ENCODE measurements around the gene AUTS2.

GRCh38 chr7:70552141-70552540 lies 953.9 kb downstream of the AUTS2 start:
- TF ChIP-seq CTCF (IDR thresholded peaks at IDR 0.05) (no peak), SMAD3 (CRISPR knock-in tag; IDR thresholded peaks at IDR 0.05; ENCODE audit: borderline replicate concordance) (no peak), ETV6 (CRISPR knock-in tag; IDR thresholded peaks at IDR 0.05) (no peak), NFYB (CRISPR knock-in tag; conservative IDR thresholded peaks at IDR 0.05; ENCODE audit: low read depth) (no peak), ZNF121 (CRISPR knock-in tag; IDR thresholded peaks at IDR 0.05) (no peak), NFE2L1 (CRISPR knock-in tag; IDR thresholded peaks at IDR 0.05) (no peak), ZNF281 (CRISPR knock-in tag; IDR thresholded peaks at IDR 0.05) (no peak), KAT7 (CRISPR knock-in tag; IDR thresholded peaks at IDR 0.05; ENCODE audit: borderline replicate concordance) (no peak), ZNF219 (CRISPR knock-in tag; IDR thresholded peaks at IDR 0.05; ENCODE audit: borderline replicate concordance) (no peak), ZNF425 (CRISPR knock-in tag; conservative IDR thresholded peaks at IDR 0.05) (no peak)
